ENCODE data around the gene NAV2. TPM values are rescaled to one million over a fixed set of nuclear protein-coding genes. Genes with fewer than 3 reads are reported as not detected.

NAV2 gene
- total RNA-seq, 1 experiment from 2014 or later: 46.3 TPM

GRCh38 chr11:19866037-19866436, 153.4 kb downstream of the NAV2 start:
- Mint-ChIP-seq H3K4me1 (peaks cover 45 to 53% of the 10 kb centered on the region in 2 experiments), H3K27ac (no peak overlapping the region), H3K4me3 (no peak overlapping the region), H3K36me3 (ENCODE audit: insufficient read depth in 1 of 3, low read depth in 3 of 3) (peaks cover 2 to 5% (median 4%) of the 10 kb centered on the region in 3 experiments; a peak in 5 of 7 replicates), H3K27me3 (ENCODE audit: low read depth) (no peaks in the 10 kb centered on the region), H3K9me3 (no peaks in the 10 kb centered on the region; a peak in 2 of 5 replicates)
- Histone ChIP-seq H2BK20ac (ENCODE audit: low read depth, low read length, poor library complexity, severe bottlenecking) (no peak overlapping the region), H2AK5ac (ENCODE audit: insufficient read length, low read length) (peak overlapping the region; percentile 33), H3K23ac (ENCODE audit: insufficient read length, low read depth, low read length) (no peak overlapping the region), H3K4ac (ENCODE audit: low read depth, low read length) (no peak overlapping the region), H3K4me2 (ENCODE audit: insufficient read depth, insufficient read length, low read length) (no peak overlapping the region), H3K9me3 (ENCODE audit: control insufficient read depth, low read depth, low read length) (no peaks in the 10 kb centered on the region), H3T11ph (ENCODE audit: low read length) (no peak overlapping the region), H2BK15ac (ENCODE audit: low read depth, low read length) (no peak overlapping the region), H4K5ac (ENCODE audit: insufficient read length, low read depth, low read length) (no peak overlapping the region), H3K56ac (ENCODE audit: insufficient read length, low read depth, low read length) (no peak overlapping the region), H3K27me3 (ENCODE audit: insufficient read depth, low read length) (no peaks in the 10 kb centered on the region), H4K91ac (ENCODE audit: insufficient read length, low read depth, low read length) (no peak overlapping the region), H3K14ac (ENCODE audit: insufficient read depth, low read length) (no peak overlapping the region), H2BK5ac (ENCODE audit: insufficient read length, low read length) (no peak overlapping the region), H2AFZ (ENCODE audit: low read length) (no peak overlapping the region), H2BK120ac (ENCODE audit: low read depth, low read length, poor library complexity, severe bottlenecking) (no peak overlapping the region), H4K20me1 (ENCODE audit: control insufficient read depth, insufficient read depth, insufficient read length) (no peaks in the 10 kb centered on the region), H2BK12ac (ENCODE audit: insufficient read length, low read depth, low read length) (no peak overlapping the region), H4K8ac (replicated peaks; ENCODE audit: insufficient read length, low read depth, low read length) (no peak overlapping the region), H3K18ac (ENCODE audit: insufficient read length, low read depth, low read length) (no peak overlapping the region), H3K27ac (ENCODE audit: insufficient read length, low read depth, low read length) (no peak overlapping the region), H3K9ac (ENCODE audit: extremely low read depth, insufficient read length, low read length) (no peak overlapping the region), H3K79me1 (ENCODE audit: insufficient read depth, low read depth, low read length, poor library complexity, severe bottlenecking) (no peaks in the 10 kb centered on the region), H3K4me1 (ENCODE audit: insufficient read depth, low read length) (peaks cover 15% of the 10 kb centered on the region), H3K79me2 (ENCODE audit: insufficient read depth, low read length) (no peaks in the 10 kb centered on the region), H3K23me2 (ENCODE audit: insufficient read length, low read depth, low read length, poor library complexity, severe bottlenecking) (no peaks in the 10 kb centered on the region)
- no CpG with 5 or more reads among the region's 3 CpGs for WGBS (ENCODE audit: extremely low coverage, insufficient read length, low lambda C conversion rate)
- TF ChIP-seq CTCF (conservative IDR thresholded peaks at IDR 0.05): no peak
- no peak for DNase-seq
